Posterior cingulate gyrus (tissue), 11 donors: ENCODE measurements around the gene PCDHGB5.

Experiments used
- DNase-seq, 10 donors: peaks; one replicate each; pipeline versions ENCODE4 v3.0.0 to v3.0.0-alpha.2; 2020 to 2021; ENCODE audit warnings: mixed read lengths in 3 of 10
- intact Hi-C: fragments of 100-400 bp; cut with DNase I; formaldehyde crosslinking; loops from one replicate; pipeline ENCODE4 v1.15.1; 2023

PCDHGB5 gene

DNA sequence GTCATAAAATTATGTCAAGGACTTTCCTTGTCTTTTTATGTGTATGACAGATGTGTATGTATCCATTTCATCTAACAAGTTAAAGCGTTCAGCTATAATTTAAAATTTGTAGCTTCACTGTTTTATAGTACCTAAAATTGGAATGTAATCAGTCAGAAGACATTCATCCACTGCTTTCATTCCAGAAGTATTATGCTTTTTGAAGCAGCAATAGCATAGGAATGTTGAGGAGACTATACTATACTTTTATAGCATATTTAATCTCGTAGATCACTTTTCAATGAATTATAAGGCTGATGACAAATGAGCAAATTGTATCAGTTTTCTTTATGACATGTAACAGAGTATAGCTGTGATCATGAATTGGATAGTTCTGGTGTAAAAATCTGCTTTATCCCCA is 39.5 kb downstream of the PCDHGB5 start:
- intact Hi-C loops = no loop called here
- DNase-seq = no peak

DNA sequence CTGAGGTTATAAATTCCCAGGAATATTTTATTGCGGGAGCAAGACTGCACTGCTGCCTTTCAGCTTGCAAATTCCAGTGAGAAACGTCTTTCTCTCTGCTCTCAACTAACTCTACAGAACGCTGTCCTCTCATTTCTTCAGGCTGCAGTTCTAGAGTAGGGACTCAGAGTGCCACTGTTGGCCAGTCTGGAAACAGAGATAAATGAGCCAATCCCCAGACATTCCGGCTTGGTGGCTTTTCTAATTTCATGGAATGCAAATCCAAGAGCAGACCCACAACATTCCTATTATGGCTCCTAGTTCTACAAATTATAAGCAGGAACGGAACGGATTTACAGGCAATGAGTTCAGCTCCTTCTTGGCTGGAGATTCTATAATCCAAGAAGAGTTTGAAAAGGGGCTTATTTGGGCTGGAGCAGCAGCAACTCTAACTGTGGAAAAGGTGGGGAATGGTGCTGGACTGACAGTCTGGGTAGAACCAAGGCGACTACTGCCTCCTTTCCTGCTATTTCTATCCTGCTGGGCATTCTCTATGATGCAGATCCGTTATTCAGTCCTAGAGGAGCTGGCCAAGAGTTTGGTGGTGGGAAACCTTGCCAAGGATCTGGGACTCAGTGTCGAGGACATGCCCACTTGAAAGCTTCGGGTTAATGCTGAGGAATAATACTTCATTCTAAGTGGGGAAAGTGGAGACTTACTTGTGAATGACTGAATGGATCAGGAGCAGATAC is 41.8 kb downstream of the PCDHGB5 start:
- intact Hi-C loops = no loop called here
- DNase-seq = no peak

DNA sequence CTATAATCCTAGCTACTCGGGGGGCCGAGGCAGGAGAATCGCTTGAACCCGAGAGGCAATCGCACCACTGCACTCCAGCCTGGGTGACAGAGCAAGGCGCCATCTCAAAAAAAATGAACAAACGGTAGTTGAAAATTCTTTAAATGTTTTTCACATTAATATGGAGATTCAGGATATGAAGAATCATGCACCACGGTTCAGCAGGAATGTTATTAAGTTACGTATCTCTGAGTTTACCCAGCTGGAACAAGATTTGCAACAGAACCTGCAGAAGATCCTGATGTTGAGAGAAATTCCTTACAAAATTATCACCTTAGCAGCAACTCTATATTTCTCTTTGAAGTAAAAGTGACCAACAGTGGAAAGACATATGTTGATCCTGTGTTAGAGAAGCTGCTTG is 42.6 kb downstream of the PCDHGB5 start:
- intact Hi-C loops = no loop called here

DNA sequence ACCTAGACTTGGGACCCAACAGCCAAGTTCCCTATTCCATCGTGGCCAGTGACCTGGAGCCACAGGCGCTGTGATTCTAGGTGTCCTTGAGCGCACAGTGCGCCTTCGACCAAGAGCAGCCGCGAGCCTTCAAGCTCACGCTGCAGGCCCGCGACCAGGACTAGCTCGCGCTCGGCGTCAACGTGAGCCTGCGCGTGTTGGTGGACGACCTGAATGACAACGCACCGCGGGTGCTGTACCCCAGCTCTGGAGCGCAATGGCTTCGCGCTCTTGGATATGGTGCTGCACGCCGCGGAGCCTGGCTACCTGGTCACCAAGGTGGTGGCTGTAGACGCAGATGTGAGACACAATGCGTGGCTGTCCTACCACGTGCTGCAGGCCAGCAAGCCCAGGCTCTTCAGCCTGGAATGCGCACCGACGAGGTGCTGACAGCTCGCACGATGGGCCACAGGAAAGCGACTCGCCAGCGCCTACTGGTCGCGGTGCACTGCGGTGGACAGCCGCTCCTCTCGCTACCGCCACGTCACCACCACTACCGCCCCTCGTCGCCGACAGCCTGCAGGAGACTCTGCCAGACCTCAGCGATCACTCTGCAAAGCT is 43.9 kb downstream of the PCDHGB5 start:
- DNase-seq = peak in 1 of 10 donors; percentile 80
- intact Hi-C loops = no loop called here

More for the DNA sequence above, 42.6 kb downstream of the PCDHGB5 start:
- no peak for DNase-seq
